ENCODE data around the gene MBD3. TPM values are rescaled to one million over a fixed set of nuclear protein-coding genes. Genes with fewer than 3 reads are reported as not detected.
A peak's percentile ranks its signal among the peaks of the same experiment; 100 is the strongest.

Gene MBD3
- polyA plus RNA-seq, 1 donor (not counting 4 experiments of a cell fraction or from before 2014, with no cell fraction given), result 16.6 TPM

DNA sequence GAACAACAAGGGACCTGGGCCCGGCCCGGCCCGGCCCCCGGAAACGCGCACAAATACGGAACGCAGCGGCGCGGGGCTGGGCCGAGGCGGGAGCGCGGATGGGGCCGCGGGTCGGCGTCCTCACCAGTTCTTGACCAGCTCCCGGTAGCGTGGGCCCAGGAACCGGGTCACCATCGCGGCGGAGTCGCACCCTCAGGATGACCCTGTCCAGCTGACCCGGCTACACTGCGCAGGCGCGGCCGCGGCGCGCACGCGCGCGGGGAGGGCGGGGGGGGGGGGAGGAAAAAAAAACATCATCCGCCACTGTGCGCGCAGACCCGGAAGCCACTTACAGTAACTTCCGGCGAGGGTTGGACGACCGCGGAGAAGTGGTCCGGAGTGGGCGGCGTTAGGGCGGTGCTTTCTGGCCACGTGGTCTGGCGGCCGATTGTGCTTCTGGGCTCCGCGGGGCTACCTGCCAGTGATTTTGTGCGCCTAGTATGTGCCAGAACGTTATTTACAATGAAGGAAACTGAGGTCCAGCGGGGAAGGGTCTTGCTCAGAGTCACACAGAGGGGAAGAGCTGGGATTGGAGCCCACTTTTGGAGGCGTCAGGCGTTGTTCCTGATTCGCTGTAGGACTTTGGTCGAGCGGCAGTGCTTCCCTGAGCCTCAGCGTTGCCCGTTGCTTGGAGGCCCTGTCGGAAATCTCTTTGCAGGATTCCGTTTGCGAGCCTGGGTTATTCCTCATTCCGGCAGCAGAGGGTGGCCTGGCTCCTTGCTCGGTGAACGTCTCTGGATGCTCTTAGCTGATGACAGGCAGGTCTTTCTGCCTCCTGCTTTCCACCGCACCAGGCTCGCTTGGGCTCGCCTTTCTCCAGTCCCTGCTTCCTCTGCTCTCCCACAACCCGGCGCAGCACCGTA, 12.8 kb upstream of the MBD3 start, which contains the start of gene UQCR11:
Gene UQCR11 (minus strand): TSS at position 227 of the 902 bp plus-strand sequence. CDS start 53 bp downstream, at position 174.
- H3K4me2 ChIP-seq (ENCODE audit: control insufficient read depth, extremely low read depth, insufficient read depth, low read depth, low read length), result peak within 1 kb of the TSS; percentile 98
- peak within 1 kb of the TSS; percentile 99 for H2AFZ ChIP-seq (ENCODE audit: control insufficient read depth, low read length)
- FAIRE-seq (peak; percentile 95), DNase-seq (ENCODE audit: low read depth, low spot score) (peak; percentile 84)
- no peak for TF ChIP-seq EZH2 (IDR thresholded peaks at IDR 0.05; ENCODE audit: low read length)
- TF ChIP-seq, protein P1, sequence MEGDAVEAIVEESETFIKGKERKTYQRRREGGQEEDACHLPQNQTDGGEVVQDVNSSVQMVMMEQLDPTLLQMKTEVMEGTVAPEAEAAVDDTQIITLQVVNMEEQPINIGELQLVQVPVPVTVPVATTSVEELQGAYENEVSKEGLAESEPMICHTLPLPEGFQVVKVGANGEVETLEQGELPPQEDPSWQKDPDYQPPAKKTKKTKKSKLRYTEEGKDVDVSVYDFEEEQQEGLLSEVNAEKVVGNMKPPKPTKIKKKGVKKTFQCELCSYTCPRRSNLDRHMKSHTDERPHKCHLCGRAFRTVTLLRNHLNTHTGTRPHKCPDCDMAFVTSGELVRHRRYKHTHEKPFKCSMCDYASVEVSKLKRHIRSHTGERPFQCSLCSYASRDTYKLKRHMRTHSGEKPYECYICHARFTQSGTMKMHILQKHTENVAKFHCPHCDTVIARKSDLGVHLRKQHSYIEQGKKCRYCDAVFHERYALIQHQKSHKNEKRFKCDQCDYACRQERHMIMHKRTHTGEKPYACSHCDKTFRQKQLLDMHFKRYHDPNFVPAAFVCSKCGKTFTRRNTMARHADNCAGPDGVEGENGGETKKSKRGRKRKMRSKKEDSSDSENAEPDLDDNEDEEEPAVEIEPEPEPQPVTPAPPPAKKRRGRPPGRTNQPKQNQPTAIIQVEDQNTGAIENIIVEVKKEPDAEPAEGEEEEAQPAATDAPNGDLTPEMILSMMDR (optimal IDR thresholded peaks at IDR 0.05 in 1 of 3, IDR thresholded peaks at IDR 0.05 in 1 of 3, conservative IDR thresholded peaks at IDR 0.05 in 1 of 3; ENCODE audit: extremely low read depth in 1 of 3, insufficient read depth in 2 of 3, low read length in 3 of 3), result peak; percentile 68 to 81 (median 69)
- no peaks in the 10 kb centered on the region for H4K20me1 ChIP-seq (ENCODE audit: control insufficient read depth, extremely low read depth, insufficient read depth, low read length)
- peaks cover 46% of the 10 kb centered on the region for H3K79me2 ChIP-seq (ENCODE audit: control insufficient read depth, insufficient read depth, low read length)
- peak within 1 kb of the TSS; percentile 90 for H3K27ac ChIP-seq (ENCODE audit: control insufficient read depth, insufficient read depth, low read length)
- H3K27me3 ChIP-seq (ENCODE audit: control insufficient read depth, extremely low read depth, insufficient read depth, low read length), result no peaks in the 10 kb centered on the region
- peaks cover 9 to 12% of the 10 kb centered on the region in 2 experiments for H3K36me3 ChIP-seq (ENCODE audit: control insufficient read depth in 2 of 2, extremely low read depth in 1 of 2, insufficient read depth in 2 of 2, low read length in 2 of 2)
- H3K4me3 ChIP-seq (ENCODE audit: control insufficient read depth in 2 of 3, extremely low read depth in 1 of 3, insufficient read depth in 2 of 3, low read depth in 1 of 3, low read length in 3 of 3), result peak within 1 kb of the TSS; percentile 81 to 96 (median 94)
- H3K9me3 ChIP-seq (ENCODE audit: control insufficient read depth, low read depth, low read length), result no peaks in the 10 kb centered on the region
- dilution Hi-C loops (cut with MboI; ENCODE audit: extremely low pct_ligation_motif_present, low sequenced_read_pairs), result no loop called here
- H3K9ac ChIP-seq (ENCODE audit: control insufficient read depth, extremely low read depth, insufficient read depth, low read length), result peak within 1 kb of the TSS; percentile 87
- H3K9me1 ChIP-seq (ENCODE audit: control insufficient read depth, extremely low read depth, insufficient read depth, low read length), result no peaks in the 10 kb centered on the region
- H3K4me1 ChIP-seq (ENCODE audit: control insufficient read depth, extremely low read depth, insufficient read depth, low read length), result peaks cover 8% of the 10 kb centered on the region

DNA sequence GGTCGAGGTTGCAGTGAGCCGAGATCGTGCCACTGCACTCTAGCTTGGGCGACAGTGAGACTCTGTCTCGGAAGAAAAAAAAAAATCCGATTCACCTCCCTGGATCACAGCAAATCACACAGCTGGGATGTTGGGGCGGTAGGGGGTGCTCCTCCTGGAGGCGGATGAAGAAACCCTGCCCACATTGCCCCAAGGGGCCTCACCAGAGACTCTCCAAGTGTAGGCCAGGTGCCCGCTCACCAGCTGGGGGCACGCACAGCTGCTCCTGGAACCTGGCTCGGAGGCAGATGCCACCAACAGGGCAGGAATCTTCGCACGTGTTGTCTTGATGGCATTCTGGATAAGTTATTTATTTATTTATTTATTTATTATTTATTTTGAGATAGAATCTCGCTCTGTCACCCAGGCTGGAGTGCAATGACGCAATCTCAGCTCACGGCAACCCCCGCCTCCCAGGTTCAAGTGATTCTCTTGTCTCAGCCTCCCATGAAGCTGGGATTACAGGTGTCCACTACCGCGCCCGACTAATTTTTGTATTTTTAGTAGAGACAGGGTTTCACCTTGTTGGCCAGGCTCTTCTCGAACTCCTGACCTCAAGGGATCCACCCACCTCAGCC, 9.5 kb upstream of the MBD3 start:
- peaks cover 6% of the 10 kb centered on the region for H4K20me1 ChIP-seq (ENCODE audit: control insufficient read depth, extremely low read depth, insufficient read depth, low read length)
- no peaks in the 10 kb centered on the region for H3K27me3 ChIP-seq (ENCODE audit: control insufficient read depth, extremely low read depth, insufficient read depth, low read length)
- DNase-seq (ENCODE audit: low read depth, low spot score) (no peak), FAIRE-seq (no peak)
- H3K79me2 ChIP-seq (ENCODE audit: control insufficient read depth, insufficient read depth, low read length), result peaks cover 67% of the 10 kb centered on the region
- no peaks in the 10 kb centered on the region for H3K9me1 ChIP-seq (ENCODE audit: control insufficient read depth, extremely low read depth, insufficient read depth, low read length)
- no peak overlapping the region for H2AFZ ChIP-seq (ENCODE audit: control insufficient read depth, low read length)
- no peak overlapping the region for H3K4me2 ChIP-seq (ENCODE audit: control insufficient read depth, extremely low read depth, insufficient read depth, low read depth, low read length)
- peaks cover 8% of the 10 kb centered on the region for H3K4me1 ChIP-seq (ENCODE audit: control insufficient read depth, extremely low read depth, insufficient read depth, low read length)
- H3K9me3 ChIP-seq (ENCODE audit: control insufficient read depth, low read depth, low read length), result no peaks in the 10 kb centered on the region
- dilution Hi-C loops (cut with MboI; ENCODE audit: extremely low pct_ligation_motif_present, low sequenced_read_pairs), result no loop called here
- no peak for TF ChIP-seq EZH2 (IDR thresholded peaks at IDR 0.05; ENCODE audit: low read length)
- TF ChIP-seq, protein P1 (optimal IDR thresholded peaks at IDR 0.05 in 1 of 3, IDR thresholded peaks at IDR 0.05 in 1 of 3, conservative IDR thresholded peaks at IDR 0.05 in 1 of 3; ENCODE audit: extremely low read depth in 1 of 3, insufficient read depth in 2 of 3, low read length in 3 of 3), result no peak
- no peak overlapping the region for H3K9ac ChIP-seq (ENCODE audit: control insufficient read depth, extremely low read depth, insufficient read depth, low read length)
- H3K4me3 ChIP-seq (ENCODE audit: control insufficient read depth in 2 of 3, extremely low read depth in 1 of 3, insufficient read depth in 2 of 3, low read depth in 1 of 3, low read length in 3 of 3), result no peak overlapping the region
- H3K36me3 ChIP-seq (ENCODE audit: control insufficient read depth in 2 of 2, extremely low read depth in 1 of 2, insufficient read depth in 2 of 2, low read length in 2 of 2), result peaks cover 22% of the 10 kb centered on the region in 2 experiments
- H3K27ac ChIP-seq (ENCODE audit: control insufficient read depth, insufficient read depth, low read length), result no peak overlapping the region
